ENCODE data around the gene RPP25.

RPP25 gene

GRCh38 chr15:74958320-74958907 lies 1.8 kb upstream of the RPP25 start:
- Histone ChIP-seq H3K23ac (ENCODE audit: low read depth, low read length, poor library complexity) (no peak overlapping the region), H2BK12ac (ENCODE audit: low read length) (no peak overlapping the region), H2BK15ac (ENCODE audit: low read length) (no peak overlapping the region), H2AK5ac (ENCODE audit: low read depth, low read length) (peak overlapping the region; percentile 6), H3K18ac (ENCODE audit: low read length) (peak overlapping the region; percentile 44), H4K8ac (ENCODE audit: low read depth, low read length) (no peak overlapping the region), H2BK120ac (ENCODE audit: low read depth, low read length) (no peak overlapping the region), H3K36me3 (replicated peaks in 1 of 2; ENCODE audit: control insufficient read depth in 2 of 2, insufficient read depth in 2 of 2, low read length in 2 of 2) (no peaks in the 10 kb centered on the region), H3K27me3 (ENCODE audit: control insufficient read depth in 3 of 3, insufficient read depth in 3 of 3, low read depth in 1 of 3, low read length in 3 of 3) (peaks cover 19 to 68% (median 62%) of the 10 kb centered on the region in 3 experiments), H2BK5ac (ENCODE audit: low read length) (no peak overlapping the region), H3K79me1 (ENCODE audit: low read depth, low read length) (no peaks in the 10 kb centered on the region), H3K9ac (ENCODE audit: low read depth, low read length, poor library complexity) (peak overlapping the region; percentile 24), H3K4me2 (ENCODE audit: insufficient read depth, low read length, poor library complexity, severe bottlenecking) (peak overlapping the region; percentile 51), H3K4me1 (ENCODE audit: control insufficient read depth in 2 of 2, insufficient read depth in 1 of 2, low read depth in 1 of 2, low read length in 2 of 2) (peaks cover 16 to 23% of the 10 kb centered on the region in 2 donors), H3K27ac (replicated peaks; ENCODE audit: low read length) (no peak overlapping the region), H3K14ac (ENCODE audit: low read length) (no peak overlapping the region), H3K4ac (ENCODE audit: low read length) (no peak overlapping the region), H2AFZ (ENCODE audit: low read length) (peak overlapping the region; percentile 81), H4K91ac (ENCODE audit: low read depth, low read length, poor library complexity) (no peak overlapping the region), H3K4me3 (ENCODE audit: low read length in 2 of 2) (peak overlapping the region in 1 of 2 donors; percentile 24), H3K9me3 (replicated peaks in 1 of 2; ENCODE audit: control insufficient read depth in 2 of 2, insufficient read depth in 1 of 2, low read depth in 1 of 2, low read length in 2 of 2) (no peaks in the 10 kb centered on the region)
- no peak for DNase-seq (ENCODE audit: low spot score)
- WGBS, 2 donors (ENCODE audit: extremely low coverage in 2 of 2, insufficient read length in 2 of 2, insufficient replicate concordance in 1 of 2) = no CpG with 5 or more reads among the region's 28 CpGs

GRCh38 chr15:74957476-74958035 lies 984 bp upstream of the RPP25 start:
- peak overlapping the region; percentile 82 for H3K9ac ChIP-seq (ENCODE audit: low read depth, low read length, poor library complexity)
- H3K4me2 ChIP-seq (ENCODE audit: insufficient read depth, low read length, poor library complexity, severe bottlenecking) = peak overlapping the region; percentile 89
- H4K8ac ChIP-seq (ENCODE audit: low read depth, low read length) = peak overlapping the region; percentile 72
- no peak for DNase-seq (ENCODE audit: low spot score)
- peaks cover 16 to 23% of the 10 kb centered on the region in 2 donors for H3K4me1 ChIP-seq (ENCODE audit: control insufficient read depth in 2 of 2, insufficient read depth in 1 of 2, low read depth in 1 of 2, low read length in 2 of 2)
- no peak overlapping the region for H3K4ac ChIP-seq (ENCODE audit: low read length)
- H3K23ac ChIP-seq (ENCODE audit: low read depth, low read length, poor library complexity) = peak overlapping the region; percentile 94
- no peak overlapping the region for H4K91ac ChIP-seq (ENCODE audit: low read depth, low read length, poor library complexity)
- H2AFZ ChIP-seq (ENCODE audit: low read length) = peak overlapping the region; percentile 100
- H2AK5ac ChIP-seq (ENCODE audit: low read depth, low read length) = no peak overlapping the region
- peak overlapping the region; percentile 64 for H2BK120ac ChIP-seq (ENCODE audit: low read depth, low read length)
- no peak overlapping the region for H3K27ac ChIP-seq (replicated peaks; ENCODE audit: low read length)
- no CpG with 5 or more reads among the region's 28 CpGs for WGBS, 2 donors (ENCODE audit: extremely low coverage in 2 of 2, insufficient read length in 2 of 2, insufficient replicate concordance in 1 of 2)
- no peak overlapping the region for H2BK15ac ChIP-seq (ENCODE audit: low read length)
- H2BK5ac ChIP-seq (ENCODE audit: low read length) = peak overlapping the region; percentile 29
- H3K36me3 ChIP-seq (replicated peaks in 1 of 2; ENCODE audit: control insufficient read depth in 2 of 2, insufficient read depth in 2 of 2, low read length in 2 of 2) = no peaks in the 10 kb centered on the region
- H3K27me3 ChIP-seq (ENCODE audit: control insufficient read depth in 3 of 3, insufficient read depth in 3 of 3, low read depth in 1 of 3, low read length in 3 of 3) = peaks cover 19 to 61% (median 60%) of the 10 kb centered on the region in 3 experiments
- H3K14ac ChIP-seq (ENCODE audit: low read length) = peak overlapping the region; percentile 92
- no peak overlapping the region for H2BK12ac ChIP-seq (ENCODE audit: low read length)
- H3K18ac ChIP-seq (ENCODE audit: low read length) = peak overlapping the region; percentile 94
- H3K4me3 ChIP-seq (ENCODE audit: low read length in 2 of 2) = peak overlapping the region; percentile 67 to 78
- H3K9me3 ChIP-seq (replicated peaks in 1 of 2; ENCODE audit: control insufficient read depth in 2 of 2, insufficient read depth in 1 of 2, low read depth in 1 of 2, low read length in 2 of 2) = no peaks in the 10 kb centered on the region
- no peaks in the 10 kb centered on the region for H3K79me1 ChIP-seq (ENCODE audit: low read depth, low read length)

- H3K36me3 ChIP-seq (replicated peaks in 1 of 2; ENCODE audit: control insufficient read depth in 2 of 2, insufficient read depth in 2 of 2, low read length in 2 of 2) = no peaks in the 10 kb centered on the region
- no peak overlapping the region for H2BK12ac ChIP-seq (ENCODE audit: low read length)
- no peaks in the 10 kb centered on the region for H3K9me3 ChIP-seq (replicated peaks in 1 of 2; ENCODE audit: control insufficient read depth in 2 of 2, insufficient read depth in 1 of 2, low read depth in 1 of 2, low read length in 2 of 2)
- H3K4me1 ChIP-seq (ENCODE audit: control insufficient read depth in 2 of 2, insufficient read depth in 1 of 2, low read depth in 1 of 2, low read length in 2 of 2) = peaks cover 16 to 23% of the 10 kb centered on the region in 2 donors
- H3K23ac ChIP-seq (ENCODE audit: low read depth, low read length, poor library complexity) = peak overlapping the region; percentile 76
- H3K79me1 ChIP-seq (ENCODE audit: low read depth, low read length) = no peaks in the 10 kb centered on the region
- peak overlapping the region; percentile 79 for H3K9ac ChIP-seq (ENCODE audit: low read depth, low read length, poor library complexity)
- H3K14ac ChIP-seq (ENCODE audit: low read length) = no peak overlapping the region
- peaks cover 19 to 59% (median 49%) of the 10 kb centered on the region in 3 experiments for H3K27me3 ChIP-seq (ENCODE audit: control insufficient read depth in 3 of 3, insufficient read depth in 3 of 3, low read depth in 1 of 3, low read length in 3 of 3)
- peak; percentile 65 for DNase-seq (ENCODE audit: low spot score)
- H3K4ac ChIP-seq (ENCODE audit: low read length) = no peak overlapping the region
- H3K4me3 ChIP-seq (ENCODE audit: low read length in 2 of 2) = peak overlapping the region; percentile 67 to 81
- H2BK120ac ChIP-seq (ENCODE audit: low read depth, low read length) = no peak overlapping the region
- H3K4me2 ChIP-seq (ENCODE audit: insufficient read depth, low read length, poor library complexity, severe bottlenecking) = peak overlapping the region; percentile 89
- H4K8ac ChIP-seq (ENCODE audit: low read depth, low read length) = peak overlapping the region; percentile 87
- H2AFZ ChIP-seq (ENCODE audit: low read length) = peak overlapping the region; percentile 100
- H3K18ac ChIP-seq (ENCODE audit: low read length) = peak overlapping the region; percentile 98
- H2AK5ac ChIP-seq (ENCODE audit: low read depth, low read length) = no peak overlapping the region
- H2BK5ac ChIP-seq (ENCODE audit: low read length) = no peak overlapping the region
- peak overlapping the region; percentile 98 for H2BK15ac ChIP-seq (ENCODE audit: low read length)
- H4K91ac ChIP-seq (ENCODE audit: low read depth, low read length, poor library complexity) = no peak overlapping the region
- WGBS, 2 donors (ENCODE audit: extremely low coverage in 2 of 2, insufficient read length in 2 of 2, insufficient replicate concordance in 1 of 2) = no CpG with 5 or more reads among the region's 88 CpGs
- H3K27ac ChIP-seq (replicated peaks; ENCODE audit: low read length) = no peak overlapping the region
These were observed 550 bp downstream of the RPP25 start for GRCh38 chr15:74955796-74956647.

DNA sequence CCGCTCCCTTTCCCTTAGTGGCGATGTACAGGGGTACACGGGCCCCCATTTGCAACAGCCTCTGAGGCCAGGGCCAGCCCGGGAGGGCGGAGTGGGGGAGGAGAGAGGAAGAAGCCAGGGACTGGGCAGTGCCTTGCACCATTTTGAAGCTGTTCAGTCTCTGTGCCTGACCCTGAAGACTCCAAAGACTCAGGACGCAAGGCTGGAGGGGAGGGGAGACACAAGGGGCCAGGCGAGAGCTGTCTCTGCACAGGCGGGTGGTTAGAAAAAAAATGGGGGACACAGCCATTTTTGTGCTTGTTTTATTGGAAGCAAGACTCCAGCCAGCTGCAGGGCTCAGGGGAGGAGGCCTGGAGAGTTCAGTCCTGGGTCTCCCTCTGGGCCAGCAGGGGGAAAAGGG lies 1.6 kb downstream of the RPP25 start:
- H3K36me3 ChIP-seq (replicated peaks in 1 of 2; ENCODE audit: control insufficient read depth in 2 of 2, insufficient read depth in 2 of 2, low read length in 2 of 2) = no peaks in the 10 kb centered on the region
- no peak for DNase-seq (ENCODE audit: low spot score)
- H2BK120ac ChIP-seq (ENCODE audit: low read depth, low read length) = no peak overlapping the region
- H4K8ac ChIP-seq (ENCODE audit: low read depth, low read length) = no peak overlapping the region
- H3K4me1 ChIP-seq (ENCODE audit: control insufficient read depth in 2 of 2, insufficient read depth in 1 of 2, low read depth in 1 of 2, low read length in 2 of 2) = peaks cover 16 to 26% of the 10 kb centered on the region in 2 donors
- peak overlapping the region in 1 of 2 donors; percentile 4 for H3K4me3 ChIP-seq (ENCODE audit: low read length in 2 of 2)
- no CpG with 5 or more reads among the region's 8 CpGs for whole genome bisulfite sequencing, 2 donors (ENCODE audit: extremely low coverage in 2 of 2, insufficient read length in 2 of 2, insufficient replicate concordance in 1 of 2)
- H3K14ac ChIP-seq (ENCODE audit: low read length) = no peak overlapping the region
- no peak overlapping the region for H3K18ac ChIP-seq (ENCODE audit: low read length)
- no peak overlapping the region for H2BK15ac ChIP-seq (ENCODE audit: low read length)
- H2BK5ac ChIP-seq (ENCODE audit: low read length) = no peak overlapping the region
- H3K4me2 ChIP-seq (ENCODE audit: insufficient read depth, low read length, poor library complexity, severe bottlenecking) = no peak overlapping the region
- no peak overlapping the region for H2AFZ ChIP-seq (ENCODE audit: low read length)
- no peak overlapping the region for H3K9ac ChIP-seq (ENCODE audit: low read depth, low read length, poor library complexity)
- H4K91ac ChIP-seq (ENCODE audit: low read depth, low read length, poor library complexity) = no peak overlapping the region
- no peak overlapping the region for H2BK12ac ChIP-seq (ENCODE audit: low read length)
- no peaks in the 10 kb centered on the region for H3K79me1 ChIP-seq (ENCODE audit: low read depth, low read length)
- no peak overlapping the region for H3K27ac ChIP-seq (replicated peaks; ENCODE audit: low read length)
- no peak overlapping the region for H3K4ac ChIP-seq (ENCODE audit: low read length)
- H3K9me3 ChIP-seq (replicated peaks in 1 of 2; ENCODE audit: control insufficient read depth in 2 of 2, insufficient read depth in 1 of 2, low read depth in 1 of 2, low read length in 2 of 2) = no peaks in the 10 kb centered on the region
- peaks cover 19 to 54% (median 41%) of the 10 kb centered on the region in 3 experiments for H3K27me3 ChIP-seq (ENCODE audit: control insufficient read depth in 3 of 3, insufficient read depth in 3 of 3, low read depth in 1 of 3, low read length in 3 of 3)
- no peak overlapping the region for H2AK5ac ChIP-seq (ENCODE audit: low read depth, low read length)
- no peak overlapping the region for H3K23ac ChIP-seq (ENCODE audit: low read depth, low read length, poor library complexity)
